Measurements from ENCODE around the gene CLMN. TPM values are rescaled to one million over a fixed set of nuclear protein-coding genes. Genes with fewer than 3 reads are reported as not detected.

The CLMN gene
- total RNA-seq, 1 donor, result 1.1 TPM

GRCh38 chr14:95254288-95254687, 65.4 kb downstream of the CLMN start:
- no peaks in the 10 kb centered on the region for H4K20me1 ChIP-seq (ENCODE audit: insufficient read depth, low read length)
- H3K36me3 ChIP-seq (ENCODE audit: insufficient read depth, low read length), result no peaks in the 10 kb centered on the region
- H3K27ac ChIP-seq (ENCODE audit: low read depth, low read length), result no peak overlapping the region
- H3K9me3 ChIP-seq (ENCODE audit: low read depth, low read length), result no peaks in the 10 kb centered on the region
- H3K79me2 ChIP-seq (ENCODE audit: insufficient read depth, low read length), result no peaks in the 10 kb centered on the region
- no peak overlapping the region for H2AFZ ChIP-seq (ENCODE audit: low read length)
- TF ChIP-seq, protein P1, sequence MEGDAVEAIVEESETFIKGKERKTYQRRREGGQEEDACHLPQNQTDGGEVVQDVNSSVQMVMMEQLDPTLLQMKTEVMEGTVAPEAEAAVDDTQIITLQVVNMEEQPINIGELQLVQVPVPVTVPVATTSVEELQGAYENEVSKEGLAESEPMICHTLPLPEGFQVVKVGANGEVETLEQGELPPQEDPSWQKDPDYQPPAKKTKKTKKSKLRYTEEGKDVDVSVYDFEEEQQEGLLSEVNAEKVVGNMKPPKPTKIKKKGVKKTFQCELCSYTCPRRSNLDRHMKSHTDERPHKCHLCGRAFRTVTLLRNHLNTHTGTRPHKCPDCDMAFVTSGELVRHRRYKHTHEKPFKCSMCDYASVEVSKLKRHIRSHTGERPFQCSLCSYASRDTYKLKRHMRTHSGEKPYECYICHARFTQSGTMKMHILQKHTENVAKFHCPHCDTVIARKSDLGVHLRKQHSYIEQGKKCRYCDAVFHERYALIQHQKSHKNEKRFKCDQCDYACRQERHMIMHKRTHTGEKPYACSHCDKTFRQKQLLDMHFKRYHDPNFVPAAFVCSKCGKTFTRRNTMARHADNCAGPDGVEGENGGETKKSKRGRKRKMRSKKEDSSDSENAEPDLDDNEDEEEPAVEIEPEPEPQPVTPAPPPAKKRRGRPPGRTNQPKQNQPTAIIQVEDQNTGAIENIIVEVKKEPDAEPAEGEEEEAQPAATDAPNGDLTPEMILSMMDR (IDR thresholded peaks at IDR 0.05; ENCODE audit: extremely low read depth, low read depth, low read length), result no peak
- H3K4me3 ChIP-seq (ENCODE audit: insufficient read depth, low read length), result no peak overlapping the region
- H3K4me2 ChIP-seq (ENCODE audit: insufficient read depth, low read length), result no peak overlapping the region
- no peak for DNase-seq (ENCODE audit: insufficient read length, low spot score, missing footprints)
- no peaks in the 10 kb centered on the region for H3K27me3 ChIP-seq (ENCODE audit: insufficient read depth, low read length)
- H3K4me1 ChIP-seq (ENCODE audit: insufficient read depth, low read length), result no peaks in the 10 kb centered on the region

- TF ChIP-seq, protein P1 (IDR thresholded peaks at IDR 0.05; ENCODE audit: extremely low read depth, low read depth, low read length), result no peak
- no peak overlapping the region for H2AFZ ChIP-seq (ENCODE audit: low read length)
- DNase-seq (ENCODE audit: insufficient read length, low spot score, missing footprints), result no peak
- no peaks in the 10 kb centered on the region for H3K36me3 ChIP-seq (ENCODE audit: insufficient read depth, low read length)
- no peak overlapping the region for H3K4me3 ChIP-seq (ENCODE audit: insufficient read depth, low read length)
- H3K4me2 ChIP-seq (ENCODE audit: insufficient read depth, low read length), result no peak overlapping the region
- H3K4me1 ChIP-seq (ENCODE audit: insufficient read depth, low read length), result peaks cover 6% of the 10 kb centered on the region
- H3K27me3 ChIP-seq (ENCODE audit: insufficient read depth, low read length), result no peaks in the 10 kb centered on the region
- no peaks in the 10 kb centered on the region for H4K20me1 ChIP-seq (ENCODE audit: insufficient read depth, low read length)
- H3K79me2 ChIP-seq (ENCODE audit: insufficient read depth, low read length), result no peaks in the 10 kb centered on the region
- no peaks in the 10 kb centered on the region for H3K9me3 ChIP-seq (ENCODE audit: low read depth, low read length)
- no peak overlapping the region for H3K27ac ChIP-seq (ENCODE audit: low read depth, low read length)
Observed at GRCh38 chr14:95253039-95253630, 66.6 kb downstream of the CLMN start.

- TF ChIP-seq, protein P1 (IDR thresholded peaks at IDR 0.05; ENCODE audit: extremely low read depth, low read depth, low read length), result no peak
- Histone ChIP-seq H3K4me2 (ENCODE audit: insufficient read depth, low read length) (no peak overlapping the region), H2AFZ (ENCODE audit: low read length) (no peak overlapping the region), H3K27ac (ENCODE audit: low read depth, low read length) (no peak overlapping the region), H3K4me3 (ENCODE audit: insufficient read depth, low read length) (no peak overlapping the region), H3K27me3 (ENCODE audit: insufficient read depth, low read length) (no peaks in the 10 kb centered on the region), H3K9me3 (ENCODE audit: low read depth, low read length) (no peaks in the 10 kb centered on the region), H4K20me1 (ENCODE audit: insufficient read depth, low read length) (no peaks in the 10 kb centered on the region), H3K79me2 (ENCODE audit: insufficient read depth, low read length) (no peaks in the 10 kb centered on the region), H3K4me1 (ENCODE audit: insufficient read depth, low read length) (peaks cover 6% of the 10 kb centered on the region), H3K36me3 (ENCODE audit: insufficient read depth, low read length) (no peaks in the 10 kb centered on the region)
- DNase-seq (ENCODE audit: insufficient read length, low spot score, missing footprints), result no peak
Observed at GRCh38 chr14:95252219-95252618, 67.5 kb downstream of the CLMN start.

DNA sequence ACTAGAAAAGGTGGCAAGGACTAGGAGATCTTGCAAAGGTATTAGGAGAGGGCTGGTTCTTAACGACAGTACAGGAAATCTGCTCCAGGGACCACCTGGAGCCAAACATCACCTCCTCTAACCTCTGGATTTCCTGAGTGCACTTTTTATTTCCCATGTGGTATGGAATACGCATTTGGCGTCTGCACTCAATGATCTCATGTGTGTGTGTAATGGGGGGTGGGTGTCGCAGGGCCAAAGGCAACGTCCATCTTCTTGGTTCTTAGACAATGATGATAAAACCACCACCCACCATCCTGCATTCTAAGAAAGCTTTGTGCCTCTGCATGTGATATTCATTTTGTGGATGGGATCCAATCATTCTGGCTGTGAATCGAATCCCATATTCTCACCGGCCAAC, 68.8 kb downstream of the CLMN start:
- H2AFZ ChIP-seq (ENCODE audit: low read length), result no peak overlapping the region
- no peak overlapping the region for H3K4me3 ChIP-seq (ENCODE audit: insufficient read depth, low read length)
- TF ChIP-seq, protein P1 (IDR thresholded peaks at IDR 0.05; ENCODE audit: extremely low read depth, low read depth, low read length), result no peak
- H3K4me2 ChIP-seq (ENCODE audit: insufficient read depth, low read length), result no peak overlapping the region
- H3K27me3 ChIP-seq (ENCODE audit: insufficient read depth, low read length), result no peaks in the 10 kb centered on the region
- H3K27ac ChIP-seq (ENCODE audit: low read depth, low read length), result no peak overlapping the region
- H4K20me1 ChIP-seq (ENCODE audit: insufficient read depth, low read length), result no peaks in the 10 kb centered on the region
- H3K36me3 ChIP-seq (ENCODE audit: insufficient read depth, low read length), result no peaks in the 10 kb centered on the region
- H3K4me1 ChIP-seq (ENCODE audit: insufficient read depth, low read length), result peaks cover 6% of the 10 kb centered on the region
- DNase-seq (ENCODE audit: insufficient read length, low spot score, missing footprints), result no peak
- no peaks in the 10 kb centered on the region for H3K9me3 ChIP-seq (ENCODE audit: low read depth, low read length)
- H3K79me2 ChIP-seq (ENCODE audit: insufficient read depth, low read length), result no peaks in the 10 kb centered on the region
